BLaER1 (cell line): ENCODE measurements around the gene KIAA1217.

ENCODE experiments used
- H3K27ac ChIP-seq: shearing (Covaris generic); formaldehyde crosslinking; 2 replicates; pipeline ENCODE4 v1.8.1; 2022
- H3K27me3 ChIP-seq: shearing (Covaris generic); formaldehyde crosslinking; 2 replicates; pipeline ENCODE4 v1.8.1; 2022
- H3K36me3 ChIP-seq: shearing (Covaris generic); formaldehyde crosslinking; 2 replicates; pipeline ENCODE4 v1.8.1; 2022
- H3K4me1 ChIP-seq: shearing (Covaris generic); formaldehyde crosslinking; 2 replicates; pipeline ENCODE4 v1.8.1; 2022
- H3K4me2 ChIP-seq: shearing (Covaris generic); formaldehyde crosslinking; 2 replicates; pipeline ENCODE4 v1.8.1; 2022
- H3K4me3 ChIP-seq: shearing (Covaris generic); formaldehyde crosslinking; 2 replicates; pipeline ENCODE4 v1.8.1; 2022
- H3K9ac ChIP-seq: shearing (Covaris generic); formaldehyde crosslinking; 2 replicates; pipeline ENCODE4 v1.8.1; 2022
- H3K9me3 ChIP-seq: shearing (Covaris generic); formaldehyde crosslinking; 2 replicates; pipeline ENCODE4 v1.8.1; 2022
- H4K20me1 ChIP-seq: shearing (Covaris generic); formaldehyde crosslinking; 2 replicates; pipeline ENCODE4 v1.8.1; 2022
- Cebpa-rat ChIP-seq: shearing (Covaris generic); IDR thresholded peaks from 2 replicates; pipeline ENCODE4 v1.8.1; 2022

Gene KIAA1217

GRCh38 chr10:24556126-24556749 is 347.3 kb downstream of the KIAA1217 start:
- Histone ChIP-seq H3K27ac (no peak overlapping the region), H3K36me3 (no peaks in the 10 kb centered on the region), H3K9me3 (no peaks in the 10 kb centered on the region), H3K27me3 (no peaks in the 10 kb centered on the region), H4K20me1 (no peaks in the 10 kb centered on the region), H3K4me3 (no peak overlapping the region), H3K4me2 (peak overlapping the region; percentile 32), H3K4me1 (peaks cover 12% of the 10 kb centered on the region), H3K9ac (no peak overlapping the region; the same call in 1 of the 2 replicates)
- TF ChIP-seq Cebpa-rat, result no peak

GRCh38 chr10:24556750-24557742 is 348.1 kb downstream of the KIAA1217 start:
- Histone ChIP-seq H3K9ac (no peak overlapping the region; the same call in 1 of the 2 replicates), H3K4me2 (peak overlapping the region; percentile 32; the same call in 1 of the 2 replicates), H3K4me1 (peaks cover 12% of the 10 kb centered on the region), H4K20me1 (no peaks in the 10 kb centered on the region), H3K27ac (no peak overlapping the region), H3K4me3 (no peak overlapping the region), H3K9me3 (no peaks in the 10 kb centered on the region), H3K27me3 (no peaks in the 10 kb centered on the region), H3K36me3 (no peaks in the 10 kb centered on the region)
- TF ChIP-seq Cebpa-rat, result no peak

- Histone ChIP-seq H3K9me3 (no peaks in the 10 kb centered on the region), H3K9ac (no peak overlapping the region), H3K4me1 (peaks cover 6% of the 10 kb centered on the region), H4K20me1 (no peaks in the 10 kb centered on the region), H3K27me3 (no peaks in the 10 kb centered on the region), H3K4me3 (no peak overlapping the region), H3K27ac (no peak overlapping the region), H3K36me3 (no peaks in the 10 kb centered on the region), H3K4me2 (no peak overlapping the region)
- no peak for TF ChIP-seq Cebpa-rat
Measured at GRCh38 chr10:24561453-24561852, 352.5 kb downstream of the KIAA1217 start.

- H3K27me3 ChIP-seq, result no peaks in the 10 kb centered on the region
- H3K9me3 ChIP-seq, result no peaks in the 10 kb centered on the region
- TF ChIP-seq Cebpa-rat, result no peak
- H3K4me2 ChIP-seq, result no peak overlapping the region
- H3K27ac ChIP-seq, result no peak overlapping the region
- no peaks in the 10 kb centered on the region for H3K4me1 ChIP-seq
- H3K9ac ChIP-seq, result no peak overlapping the region
- H3K36me3 ChIP-seq, result no peaks in the 10 kb centered on the region
- H4K20me1 ChIP-seq, result no peaks in the 10 kb centered on the region
- H3K4me3 ChIP-seq, result no peak overlapping the region
Measured at GRCh38 chr10:24568042-24568441, 359.1 kb downstream of the KIAA1217 start.

- Histone ChIP-seq H3K9me3 (no peaks in the 10 kb centered on the region), H3K27me3 (no peaks in the 10 kb centered on the region), H3K4me2 (no peak overlapping the region), H3K27ac (no peak overlapping the region), H4K20me1 (no peaks in the 10 kb centered on the region), H3K4me1 (no peaks in the 10 kb centered on the region), H3K9ac (no peak overlapping the region), H3K36me3 (no peaks in the 10 kb centered on the region), H3K4me3 (no peak overlapping the region)
- TF ChIP-seq Cebpa-rat, result no peak
Measured at GRCh38 chr10:24569330-24569796, 360.4 kb downstream of the KIAA1217 start.

- Histone ChIP-seq H3K4me2 (no peak overlapping the region), H3K9ac (no peak overlapping the region), H3K9me3 (no peaks in the 10 kb centered on the region), H3K36me3 (no peaks in the 10 kb centered on the region), H3K4me1 (no peaks in the 10 kb centered on the region), H3K27me3 (no peaks in the 10 kb centered on the region), H3K27ac (no peak overlapping the region), H4K20me1 (no peaks in the 10 kb centered on the region), H3K4me3 (no peak overlapping the region)
- TF ChIP-seq Cebpa-rat, result no peak
Measured at GRCh38 chr10:24569828-24570657, 361.1 kb downstream of the KIAA1217 start.

GRCh38 chr10:24570658-24571426 is 361.9 kb downstream of the KIAA1217 start:
- no peak for TF ChIP-seq Cebpa-rat
- no peaks in the 10 kb centered on the region for H3K4me1 ChIP-seq

GRCh38 chr10:24571870-24572450 is 363.0 kb downstream of the KIAA1217 start:
- TF ChIP-seq Cebpa-rat, result no peak
- no peaks in the 10 kb centered on the region for H3K4me1 ChIP-seq
- no peak overlapping the region for H3K4me3 ChIP-seq
- no peak overlapping the region for H3K4me2 ChIP-seq
- no peak overlapping the region for H3K9ac ChIP-seq
- H3K9me3 ChIP-seq, result no peaks in the 10 kb centered on the region
- no peak overlapping the region for H3K27ac ChIP-seq
- no peaks in the 10 kb centered on the region for H4K20me1 ChIP-seq
- H3K27me3 ChIP-seq, result no peaks in the 10 kb centered on the region
- no peaks in the 10 kb centered on the region for H3K36me3 ChIP-seq

More at GRCh38 chr10:24570658-24571426, 361.9 kb downstream of the KIAA1217 start:
- Histone ChIP-seq H3K27me3 (no peaks in the 10 kb centered on the region), H3K27ac (no peak overlapping the region), H3K4me3 (no peak overlapping the region), H3K9me3 (no peaks in the 10 kb centered on the region), H3K36me3 (no peaks in the 10 kb centered on the region), H4K20me1 (no peaks in the 10 kb centered on the region), H3K9ac (no peak overlapping the region), H3K4me2 (no peak overlapping the region)
